Measurements from ENCODE around the gene CA12. TPM values are rescaled to one million over a fixed set of nuclear protein-coding genes. Genes with fewer than 3 reads are reported as not detected.

Gene CA12
- total and polyA plus RNA-seq, 9 of the 15 experiments (the other 6 are each of a cell fraction or from before 2014, with no cell fraction given) = 0.01 to 0.78 (median 0.15) TPM; not detected in 1

- TF ChIP-seq TCF3 (CRISPR knock-in tag; IDR thresholded peaks at IDR 0.05) (peak; percentile 80), ESRRA (IDR thresholded peaks at IDR 0.05; ENCODE audit: borderline replicate concordance, low read depth) (peak; percentile 98), BRD9 (IDR thresholded peaks at IDR 0.05; ENCODE audit: low read depth, partially characterized antibody) (peak; percentile 32), FOXA3 (CRISPR knock-in tag; conservative IDR thresholded peaks at IDR 0.05 in 1 of 2, IDR thresholded peaks at IDR 0.05 in 1 of 2) (peak; percentile 82 to 88; a peak in 3 of 4 replicates), USF1 (CRISPR knock-in tag; IDR thresholded peaks at IDR 0.05) (peak; percentile 31; the same call in 1 of the 2 replicates), ZNF324 (CRISPR knock-in tag; IDR thresholded peaks at IDR 0.05) (no peak), ZNF75A (CRISPR knock-in tag; IDR thresholded peaks at IDR 0.05) (no peak), ZBTB12 (CRISPR knock-in tag; IDR thresholded peaks at IDR 0.05) (no peak), RFX1 (IDR thresholded peaks at IDR 0.05) (peak; percentile 43; the same call in 1 of the 2 replicates), HNRNPH1 (optimal IDR thresholded peaks at IDR 0.05; ENCODE audit: low read depth, low read length) (no peak), IRF9 (tag; IDR thresholded peaks at IDR 0.05) (peak; percentile 56; the same call in 1 of the 2 replicates), KDM1A (IDR thresholded peaks at IDR 0.05) (peak; percentile 72 to 78), PHB (CRISPR knock-in tag; IDR thresholded peaks at IDR 0.05) (no peak), PBX2 (CRISPR knock-in tag; IDR thresholded peaks at IDR 0.05; ENCODE audit: low read depth) (no peak), PBX2 (tag; conservative IDR thresholded peaks at IDR 0.05; ENCODE audit: low read depth) (peak; percentile 36), SFPQ (IDR thresholded peaks at IDR 0.05; ENCODE audit: low read depth, low read length) (no peak), PHB2 (IDR thresholded peaks at IDR 0.05; ENCODE audit: low read depth) (peak; percentile 11; the same call in 1 of the 2 replicates), MAZ (CRISPR knock-in tag; conservative IDR thresholded peaks at IDR 0.05 in 1 of 2, IDR thresholded peaks at IDR 0.05 in 1 of 2) (peak; percentile 16 to 30; a peak in 1 of 4 replicates), MLLT1 (IDR thresholded peaks at IDR 0.05) (peak in 1 of 2 experiments; percentile 95; a peak in 2 of 4 replicates)
Measured at GRCh38 chr15:63395730-63396151, 14.1 kb upstream of the CA12 start (continued).
